AG10803 (cell line): ENCODE measurements around the gene EXOC3L1.

Experiments
- DNase-seq: peaks from one replicate; pipeline ENCODE4 v3.0.0; 2010; ENCODE audit warnings: low read depth
- H3K4me3 ChIP-seq: 2 replicates; pipeline ENCODE4 v1.5.1; 2011; ENCODE audit warnings: mild to moderate bottlenecking, low read length, control low read depth
- CTCF ChIP-seq: conservative IDR thresholded peaks from 2 replicates; pipeline ENCODE4 v1.5.1; 2011; ENCODE audit warnings: mild to moderate bottlenecking, low read length, control low read depth, inconsistent platforms

Gene EXOC3L1

DNA sequence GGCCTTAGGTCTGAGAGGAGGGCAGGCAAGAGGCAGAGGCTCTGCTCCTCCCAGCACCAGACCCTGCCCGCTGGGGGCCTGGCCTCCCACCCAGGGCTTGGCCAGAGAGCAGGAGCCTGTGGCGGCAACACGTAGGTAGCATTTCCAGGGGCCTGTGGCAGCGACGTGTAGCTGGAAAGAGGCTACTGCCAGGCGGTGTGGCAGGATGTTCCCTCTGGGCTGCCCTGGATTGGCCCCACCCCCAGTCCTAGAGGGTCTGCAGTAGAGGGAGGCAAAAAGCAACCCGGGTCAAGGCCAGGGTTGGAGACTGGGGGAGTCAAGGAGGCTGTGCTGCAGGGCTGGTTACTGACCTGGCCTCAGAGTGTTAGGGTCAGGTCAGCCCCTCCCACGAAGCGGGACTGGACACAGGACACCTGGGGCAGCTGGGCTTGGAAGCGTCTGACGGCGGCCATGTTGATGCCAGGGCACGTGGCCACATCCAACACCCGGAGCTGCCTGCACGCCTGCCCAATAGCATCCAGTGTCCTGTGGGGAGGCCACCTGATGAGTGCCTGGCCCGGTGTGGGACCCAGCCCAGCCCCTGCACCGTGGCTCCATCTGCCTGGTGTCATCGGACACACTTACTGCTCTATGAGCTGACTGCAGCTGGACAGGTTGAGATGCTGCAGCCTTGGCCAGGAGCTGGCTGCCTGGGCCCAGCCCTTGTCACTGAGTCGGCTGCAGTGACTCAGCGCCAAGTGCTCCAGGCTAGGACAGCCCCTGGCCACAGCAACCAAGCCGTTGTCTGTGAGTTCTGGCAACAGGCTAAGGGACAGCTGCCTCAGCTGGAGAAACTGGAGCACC is 17.5 kb upstream of the EXOC3L1 start:
- peak; percentile 35 for DNase-seq
- no peak overlapping the region for H3K4me3 ChIP-seq
- TF ChIP-seq CTCF: no peak

DNA sequence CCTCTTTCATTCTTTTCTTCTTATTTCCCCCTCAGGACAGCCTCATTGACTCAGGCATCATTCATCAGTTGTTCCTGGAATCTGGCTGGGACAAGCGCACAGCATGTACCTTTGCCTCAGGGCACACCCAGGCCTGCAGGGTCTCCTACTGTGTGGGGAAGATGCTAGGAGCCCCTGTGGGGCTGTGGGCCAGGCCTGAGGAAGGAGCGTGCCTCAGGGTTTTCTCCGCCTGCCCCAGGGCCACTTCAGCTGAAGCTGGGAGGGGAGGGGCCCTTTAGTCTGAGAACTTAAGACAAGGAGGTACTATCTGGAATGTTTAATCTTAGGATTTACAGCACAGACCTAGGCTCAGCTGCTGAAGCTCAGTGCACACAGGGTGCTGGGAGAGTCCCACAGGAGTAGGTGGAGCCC is 16.9 kb upstream of the EXOC3L1 start:
- no peak for TF ChIP-seq CTCF
- DNase-seq: no peak
- H3K4me3 ChIP-seq: no peak overlapping the region

DNA sequence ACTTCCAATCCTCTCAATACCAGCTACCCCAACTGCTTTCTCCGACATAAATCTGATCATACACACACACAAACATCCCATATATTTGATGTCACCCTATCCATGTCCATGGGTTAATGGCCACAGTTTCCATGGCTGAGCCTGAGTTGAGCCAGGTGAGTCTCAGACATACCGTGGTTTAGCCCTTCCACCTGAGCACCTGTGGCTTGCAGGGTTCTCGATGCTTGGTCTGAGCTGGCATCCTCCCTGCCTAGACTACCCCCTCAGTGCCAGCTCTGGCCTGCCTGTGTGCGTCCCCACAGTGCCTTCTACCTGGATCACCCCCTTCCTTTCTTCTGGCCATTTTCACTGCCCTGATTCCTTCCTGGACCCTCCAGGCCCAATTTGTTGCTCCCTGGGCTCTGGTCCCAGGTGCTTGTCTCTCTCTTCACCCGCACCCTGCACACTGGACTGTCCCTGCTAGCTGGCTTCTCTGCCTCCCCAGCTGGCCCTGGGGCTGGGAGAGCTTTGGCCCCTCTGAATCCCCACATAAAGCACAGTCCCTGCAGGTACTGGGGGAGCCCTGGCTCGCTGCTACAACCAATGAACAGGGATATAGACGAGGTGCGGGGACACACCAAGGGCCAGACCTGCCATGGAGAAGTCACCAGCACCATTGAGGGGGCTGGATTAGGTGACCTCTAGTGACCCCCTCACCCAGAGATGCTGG is 16.3 kb upstream of the EXOC3L1 start:
- no peak for TF ChIP-seq CTCF
- no peak overlapping the region for H3K4me3 ChIP-seq
- no peak for DNase-seq

- TF ChIP-seq CTCF: no peak
- no peak overlapping the region for H3K4me3 ChIP-seq
- no peak for DNase-seq
These were observed 14.1 kb upstream of the EXOC3L1 start for GRCh38 chr16:67204076-67204475.

DNA sequence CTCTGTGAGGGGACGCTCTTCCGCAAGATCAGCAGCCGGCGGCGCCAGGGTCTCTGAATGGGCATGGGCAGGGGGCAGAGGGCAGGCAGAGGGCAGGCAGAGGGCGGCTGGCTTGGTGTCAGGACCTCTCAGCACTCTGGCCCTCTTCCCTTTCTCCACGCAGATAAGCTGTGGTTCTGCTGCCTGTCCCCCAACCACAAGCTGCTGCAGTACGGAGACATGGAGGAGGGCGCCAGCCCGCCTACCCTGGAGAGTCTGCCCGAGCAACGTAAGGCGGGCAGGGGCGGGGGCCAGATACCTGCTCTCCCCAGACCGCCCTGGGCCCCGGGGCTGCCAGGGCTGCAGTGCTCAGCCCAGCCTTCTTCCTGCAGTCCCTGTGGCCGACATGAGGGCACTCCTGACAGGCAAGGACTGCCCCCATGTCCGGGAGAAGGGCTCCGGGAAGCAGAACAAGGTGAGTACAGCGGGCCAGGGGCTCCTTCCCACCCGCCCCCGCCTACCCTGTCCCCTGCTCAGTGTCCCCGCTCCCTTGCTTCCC is 13.1 kb upstream of the EXOC3L1 start:
- H3K4me3 ChIP-seq: no peak overlapping the region
- no peak for DNase-seq
- no peak for TF ChIP-seq CTCF

DNA sequence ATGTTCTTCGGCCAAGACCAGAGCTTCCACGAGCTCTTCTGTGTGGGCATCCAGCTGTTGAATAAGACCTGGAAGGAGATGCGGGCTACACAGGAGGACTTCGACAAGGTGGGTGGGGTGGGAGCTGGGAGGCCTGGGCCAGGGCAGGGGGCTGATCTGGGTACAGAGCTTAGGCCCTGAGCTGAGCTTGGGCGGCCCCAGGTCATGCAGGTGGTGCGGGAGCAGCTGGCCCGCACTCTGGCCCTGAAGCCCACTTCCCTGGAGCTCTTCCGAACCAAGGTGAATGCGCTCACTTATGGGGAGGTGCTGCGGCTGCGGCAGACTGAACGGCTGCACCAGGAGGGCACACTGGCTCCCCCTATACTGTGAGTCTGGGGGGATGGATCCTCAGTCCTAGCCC is 12.5 kb upstream of the EXOC3L1 start:
- no peak for TF ChIP-seq CTCF
- DNase-seq: no peak
- no peak overlapping the region for H3K4me3 ChIP-seq
